CD14-positive monocyte (primary cell): Measurements from ENCODE around the gene CDH13. TPM values are rescaled to one million over a fixed set of nuclear protein-coding genes. Genes with fewer than 3 reads are reported as not detected.

Source experiments
- DNase-seq, 3 donors: peaks; one replicate each; pipeline ENCODE4 v3.0.0-alpha.2; 2011 to 2022
- H2AFZ ChIP-seq: 2 replicates; pipeline ENCODE4 v1.6.0; 2012; ENCODE audit warnings: mild to moderate bottlenecking, low read depth, low read length, inconsistent platforms; ENCODE audit not compliant: insufficient read depth, poor library complexity, severe bottlenecking
- H3K27ac ChIP-seq, 2 donors: 1 replicate in 1 of 2; 2 replicates in 1 of 2; pipeline ENCODE4 v1.5.1; 2012 to 2013; ENCODE audit warnings: low read length in 2 of 2, control low read depth in 1 of 2, inconsistent platforms in 1 of 2, low read depth in 1 of 2, mild to moderate bottlenecking in 1 of 2
- H3K27me3 ChIP-seq, 2 donors: one replicate each; pipeline versions ENCODE4 v1.6.0 to v1.6.1; 2011 to 2013; ENCODE audit warnings: low read length in 2 of 2; ENCODE audit not compliant: control insufficient read depth in 2 of 2, insufficient read depth in 2 of 2
- H3K36me3 ChIP-seq, 2 donors: replicated peaks in 1 of 2; 1 replicate in 1 of 2; 2 replicates in 1 of 2; pipeline versions ENCODE4 v1.5.1 to v1.6.1; 2012 to 2013; ENCODE audit warnings: low read length in 2 of 2, control low read depth in 1 of 2, inconsistent platforms in 1 of 2, mild to moderate bottlenecking in 1 of 2; ENCODE audit not compliant: insufficient read depth in 2 of 2, control insufficient read depth in 1 of 2
- H3K4me1 ChIP-seq, 2 donors: 1 replicate in 1 of 2; 2 replicates in 1 of 2; pipeline versions ENCODE4 v1.5.1 to v1.6.1; 2012 to 2013; ENCODE audit warnings: low read length in 2 of 2, control low read depth in 1 of 2, inconsistent platforms in 1 of 2, mild to moderate bottlenecking in 1 of 2, moderate library complexity in 1 of 2; ENCODE audit not compliant: insufficient read depth in 2 of 2, control insufficient read depth in 1 of 2
- H3K4me2 ChIP-seq: replicated peaks from 2 replicates; pipeline ENCODE3; 2012; ENCODE audit warnings: low read length, moderate library complexity, mild to moderate bottlenecking; ENCODE audit not compliant: poor library complexity, severe bottlenecking; ENCODE audit errors: extremely low read depth
- H3K4me3 ChIP-seq, 3 experiments: fragments of 200-600 bp in 1 of 3; sonication (generic) in 1 of 3; replicated peaks in 1 of 3; 1 replicate in 2 of 3; 2 replicates in 1 of 3; pipeline ENCODE4 v1.5.1; 2011 to 2013; ENCODE audit warnings: low read length in 3 of 3, mild to moderate bottlenecking in 3 of 3, control low read depth in 2 of 3, low read depth in 2 of 3, inconsistent platforms in 1 of 3, moderate library complexity in 1 of 3
- H3K79me2 ChIP-seq: 2 replicates; pipeline ENCODE4 v1.6.0; 2012; ENCODE audit warnings: mild to moderate bottlenecking, control low read depth, inconsistent platforms, low read length, moderate library complexity; ENCODE audit not compliant: insufficient read depth
- H3K9ac ChIP-seq: 2 replicates; pipeline ENCODE4 v1.6.0; 2017; ENCODE audit warnings: low read length, mild to moderate bottlenecking; ENCODE audit not compliant: insufficient read depth, poor library complexity, severe bottlenecking
- H3K9me3 ChIP-seq, 2 donors: replicated peaks in 1 of 2; 1 replicate in 1 of 2; 2 replicates in 1 of 2; pipeline versions ENCODE4 v1.5.1 to v1.6.1; 2012 to 2013; ENCODE audit warnings: low read length in 2 of 2, control low read depth in 1 of 2; ENCODE audit not compliant: control insufficient read depth in 1 of 2, insufficient read depth in 1 of 2
- H4K20me1 ChIP-seq: 2 replicates; pipeline ENCODE4 v1.6.0; 2012; ENCODE audit warnings: mild to moderate bottlenecking, low read length, control low read depth, moderate library complexity; ENCODE audit not compliant: insufficient read depth
- H3K27ac Mint-ChIP-seq, 7 donors: one replicate each; pipeline ENCODE4 v1.8.0; 2020; ENCODE audit warnings: mild to moderate bottlenecking in 7 of 7, mixed read lengths in 7 of 7, moderate library complexity in 6 of 7, inconsistent platforms in 2 of 7
- H3K27me3 Mint-ChIP-seq, 3 donors: one replicate each; pipeline ENCODE4 v1.8.0; 2021 to 2022; ENCODE audit warnings: low read depth in 3 of 3, mild to moderate bottlenecking in 3 of 3, mixed read lengths in 3 of 3, moderate library complexity in 3 of 3, inconsistent platforms in 1 of 3
- H3K36me3 Mint-ChIP-seq, 2 donors: one replicate each; pipeline ENCODE4 v1.8.0; 2020; ENCODE audit warnings: mixed read lengths in 2 of 2, inconsistent platforms in 1 of 2, mild to moderate bottlenecking in 1 of 2
- H3K4me1 Mint-ChIP-seq: one replicate; pipeline ENCODE4 v1.8.0; 2020; ENCODE audit warnings: mild to moderate bottlenecking, mixed read lengths
- H3K4me3 Mint-ChIP-seq, 2 donors: one replicate each; pipeline ENCODE4 v1.8.0; 2020; ENCODE audit warnings: mild to moderate bottlenecking in 2 of 2, mixed read lengths in 2 of 2, moderate library complexity in 1 of 2
- H3K9me3 Mint-ChIP-seq, 7 donors: one replicate each; pipeline ENCODE4 v1.8.0; 2020 to 2022; ENCODE audit warnings: mixed read lengths in 7 of 7, mild to moderate bottlenecking in 6 of 7, moderate library complexity in 6 of 7, inconsistent platforms in 2 of 7
- CTCF ChIP-seq: fragments of 200-600 bp; IDR thresholded peaks from one replicate; pipeline ENCODE4 v1.8.0; 2022; ENCODE audit warnings: antibody characterized with exemption, mild to moderate bottlenecking
- WGBS: methylation state at CpG from one replicate; pipeline ENCODE4 v1.1.5; 2013; ENCODE audit warnings: missing lambda C conversion rate; ENCODE audit not compliant: insufficient coverage; 5-methylcytosine and 5-hydroxymethylcytosine counted together
- intact Hi-C, 2 donors: fragments of 100-400 bp; cut with micrococcal nuclease; formaldehyde crosslinking; loops; one replicate each; pipeline versions ENCODE4 v1.15.0 to v1.15.1; 2023
- polyA plus RNA-seq, 3 donors: library from polyadenylated mRNA; depleted of rRNA in 1 of 3; unstranded in 2 of 3; stranded (reverse) in 1 of 3; fragments of 300-500 nt in 2 of 3; fragments of >200 nt in 1 of 3; fragmentation: Illumina TruSeq in 2 of 3; gene quantifications; 1 replicate in 2 of 3; 2 replicates in 1 of 3; pipeline ENCODE4 v1.2.3, GENCODE V29; 2012 to 2021

CDH13 gene
- polyA plus RNA-seq, 3 donors, result 0.13 to 0.19 TPM; not detected in 1

GRCh38 chr16:83302853-83303252 lies 676.1 kb downstream of the CDH13 start:
- DNase-seq, result no peak
- Mint-ChIP-seq H3K9me3 (no peaks in the 10 kb centered on the region), H3K27me3 (peaks cover 0 to 8% (median 1%) of the 10 kb centered on the region in 3 donors), H3K36me3 (no peaks in the 10 kb centered on the region), H3K27ac (no peak overlapping the region), H3K4me1 (no peaks in the 10 kb centered on the region), H3K4me3 (no peak overlapping the region)
- Histone ChIP-seq H4K20me1 (no peaks in the 10 kb centered on the region), H3K4me2 (no peak overlapping the region), H3K79me2 (no peaks in the 10 kb centered on the region), H2AFZ (no peak overlapping the region), H3K27ac (no peak overlapping the region), H3K27me3 (no peaks in the 10 kb centered on the region), H3K9me3 (no peaks in the 10 kb centered on the region), H3K4me3 (no peak overlapping the region), H3K36me3 (no peaks in the 10 kb centered on the region), H3K9ac (no peak overlapping the region), H3K4me1 (no peaks in the 10 kb centered on the region)
- TF ChIP-seq CTCF, result no peak
- WGBS, result 82% methylated on average over 1 of the region's 2 CpGs
- intact Hi-C loops, result no loop called here

GRCh38 chr16:83305092-83305491 lies 678.3 kb downstream of the CDH13 start:
- TF ChIP-seq CTCF, result no peak
- Mint-ChIP-seq H3K4me3 (no peak overlapping the region), H3K27me3 (peaks cover 0 to 2% (median 2%) of the 10 kb centered on the region in 3 donors), H3K4me1 (no peaks in the 10 kb centered on the region), H3K9me3 (peaks cover 0 to 1% (median 0%) of the 10 kb centered on the region in 7 donors), H3K27ac (no peak overlapping the region), H3K36me3 (no peaks in the 10 kb centered on the region)
- H3K27ac ChIP-seq, result no peak overlapping the region
- H3K4me1 ChIP-seq, result no peaks in the 10 kb centered on the region
- H4K20me1 ChIP-seq, result no peaks in the 10 kb centered on the region
- intact Hi-C loops, result no loop called here
- H3K9ac ChIP-seq, result no peak overlapping the region
- H3K4me3 ChIP-seq, result no peak overlapping the region
- no peaks in the 10 kb centered on the region for H3K27me3 ChIP-seq
- no peak overlapping the region for H3K4me2 ChIP-seq
- H2AFZ ChIP-seq, result no peak overlapping the region
- DNase-seq, result no peak
- no peaks in the 10 kb centered on the region for H3K79me2 ChIP-seq
- no CpG with 5 or more reads among the region's 1 CpG for WGBS
- no peaks in the 10 kb centered on the region for H3K9me3 ChIP-seq
- H3K36me3 ChIP-seq, result no peaks in the 10 kb centered on the region
